Ishikawa (cell line): ENCODE data around the gene ECPAS.

Experiments used
- CEBPB ChIP-seq: IDR thresholded peaks from 2 replicates; pipeline ENCODE4 v1.6.1; 2012
- CREB1 ChIP-seq: IDR thresholded peaks from 2 replicates; pipeline ENCODE4 v1.6.1; 2012; ENCODE audit warnings: low read depth
- EGR1 ChIP-seq: IDR thresholded peaks from 2 replicates; pipeline ENCODE4 v1.6.1; 2012
- EP300 ChIP-seq: IDR thresholded peaks from 2 replicates; pipeline ENCODE4 v1.6.1; 2012; ENCODE audit warnings: borderline replicate concordance
- FOXM1 ChIP-seq: IDR thresholded peaks from 2 replicates; pipeline ENCODE4 v1.6.1; 2012; ENCODE audit warnings: low read depth, borderline replicate concordance
- NFIC ChIP-seq: IDR thresholded peaks from 2 replicates; pipeline ENCODE4 v1.6.1; 2012
- RAD21 ChIP-seq: IDR thresholded peaks from 2 replicates; pipeline ENCODE4 v1.6.1; 2012; ENCODE audit warnings: low read depth
- REST ChIP-seq: IDR thresholded peaks from 2 replicates; pipeline ENCODE4 v1.6.1; 2012; ENCODE audit warnings: low read depth, mild to moderate bottlenecking
- TAF1 ChIP-seq: IDR thresholded peaks from 2 replicates; pipeline ENCODE4 v1.6.1; 2012; ENCODE audit warnings: low read depth, mild to moderate bottlenecking
- TEAD4 ChIP-seq: IDR thresholded peaks from 2 replicates; pipeline ENCODE4 v1.6.1; 2012
- YY1 ChIP-seq: IDR thresholded peaks from 2 replicates; pipeline ENCODE4 v1.6.1; 2012; ENCODE audit warnings: low read depth
- ZBTB7A ChIP-seq: IDR thresholded peaks from 2 replicates; pipeline ENCODE4 v1.6.1; 2012; ENCODE audit warnings: low read depth
- TF ChIP-seq, protein P1 (sequence below): IDR thresholded peaks from 2 replicates; pipeline ENCODE4 v1.6.1; 2012
- TF ChIP-seq, protein P2 (sequence below): IDR thresholded peaks from 2 replicates; pipeline ENCODE4 v1.6.1; 2012

The ECPAS gene

GRCh38 chr9:111454751-111455150 is 29.4 kb downstream of the ECPAS start:
- TF ChIP-seq, protein P1, sequence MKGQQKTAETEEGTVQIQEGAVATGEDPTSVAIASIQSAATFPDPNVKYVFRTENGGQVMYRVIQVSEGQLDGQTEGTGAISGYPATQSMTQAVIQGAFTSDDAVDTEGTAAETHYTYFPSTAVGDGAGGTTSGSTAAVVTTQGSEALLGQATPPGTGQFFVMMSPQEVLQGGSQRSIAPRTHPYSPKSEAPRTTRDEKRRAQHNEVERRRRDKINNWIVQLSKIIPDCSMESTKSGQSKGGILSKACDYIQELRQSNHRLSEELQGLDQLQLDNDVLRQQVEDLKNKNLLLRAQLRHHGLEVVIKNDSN: no peak
- TF ChIP-seq CEBPB (no peak), REST (no peak)

GRCh38 chr9:111451570-111451969 is 32.6 kb downstream of the ECPAS start:
- TF ChIP-seq CEBPB: no peak
- TF ChIP-seq EP300: no peak
- no peak for TF ChIP-seq FOXM1
- no peak for TF ChIP-seq YY1

DNA sequence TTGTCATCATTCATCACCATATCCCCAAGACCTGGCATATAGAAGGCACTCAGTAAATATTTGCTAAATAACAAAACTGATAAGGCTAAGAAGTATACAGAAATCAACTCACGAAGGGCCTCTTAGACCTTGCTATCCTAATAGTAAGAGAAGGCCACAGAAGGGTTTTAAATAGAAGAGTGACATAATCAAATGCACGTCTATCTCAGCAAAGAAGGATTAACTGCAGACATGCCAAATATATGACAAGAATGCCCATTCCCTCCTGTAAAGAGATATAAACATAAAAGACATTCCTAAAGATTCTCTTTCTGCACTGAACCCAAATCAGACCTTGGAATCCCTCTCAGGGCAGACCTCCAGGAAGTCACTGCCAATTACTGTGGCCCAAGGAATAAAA is 34.1 kb downstream of the ECPAS start:
- TF ChIP-seq, protein P2, sequence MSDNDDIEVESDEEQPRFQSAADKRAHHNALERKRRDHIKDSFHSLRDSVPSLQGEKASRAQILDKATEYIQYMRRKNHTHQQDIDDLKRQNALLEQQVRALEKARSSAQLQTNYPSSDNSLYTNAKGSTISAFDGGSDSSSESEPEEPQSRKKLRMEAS: no peak
- no peak for TF ChIP-seq CREB1
- no peak for TF ChIP-seq NFIC

GRCh38 chr9:111449705-111450104 is 34.5 kb downstream of the ECPAS start:
- TF ChIP-seq TEAD4 (no peak), TAF1 (no peak), ZBTB7A (no peak), EGR1 (no peak), EP300 (no peak), CEBPB (no peak), REST (no peak), FOXM1 (no peak), RAD21 (no peak), CREB1 (no peak), NFIC (no peak), YY1 (no peak)
- TF ChIP-seq, protein P2: no peak

DNA sequence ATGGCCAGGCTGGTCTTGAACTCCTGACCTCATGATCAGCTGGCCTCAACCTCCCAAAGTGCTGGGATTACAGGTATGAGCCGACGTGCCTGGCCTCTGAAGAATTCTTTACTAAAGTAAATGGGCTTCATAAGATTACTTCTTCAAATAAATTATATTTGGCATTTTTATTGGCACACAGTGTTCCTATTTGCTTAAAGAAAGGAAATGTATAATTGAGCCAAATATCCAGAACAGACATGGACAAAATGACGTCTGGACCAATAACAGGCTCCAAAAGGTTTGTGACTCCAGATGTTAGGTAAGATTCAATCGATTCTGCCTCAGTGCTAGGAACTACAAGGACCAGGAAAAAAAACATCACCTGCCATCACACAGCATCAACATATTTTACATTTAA is 40.7 kb downstream of the ECPAS start:
- TF ChIP-seq REST (no peak), ZBTB7A (no peak)
- TF ChIP-seq, protein P1: no peak

DNA sequence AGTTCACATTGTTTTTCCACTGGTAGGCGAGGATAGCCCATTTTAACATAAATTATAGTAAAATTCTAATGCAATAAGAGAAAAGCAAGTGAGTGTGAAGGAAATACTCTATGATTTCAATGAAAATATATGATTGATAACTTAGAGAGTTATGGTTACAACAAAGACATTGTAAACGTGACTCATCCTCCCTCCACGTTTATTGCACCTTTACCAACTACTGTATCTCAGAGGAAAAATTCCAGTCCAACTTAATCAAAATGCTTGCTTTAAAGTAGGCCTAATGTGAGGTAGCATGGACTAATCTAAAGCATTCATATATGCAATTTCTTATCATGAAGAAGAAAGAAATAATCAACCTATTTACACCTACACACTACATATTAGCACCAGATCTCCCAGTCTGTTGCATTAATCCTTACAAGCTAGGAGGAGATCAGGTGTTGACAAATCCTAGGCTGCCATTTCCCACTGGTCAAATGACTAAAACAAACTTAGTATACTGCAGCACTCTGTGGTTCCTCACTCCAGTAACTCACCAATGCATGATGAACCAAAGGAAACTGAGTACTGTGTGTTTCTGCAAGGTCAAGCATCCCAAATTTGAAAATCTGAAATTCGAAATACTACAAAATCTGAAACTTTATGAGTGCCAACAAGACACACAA is 41.7 kb downstream of the ECPAS start:
- TF ChIP-seq REST: no peak
- no peak for TF ChIP-seq TAF1
- TF ChIP-seq, protein P2: no peak
